Kasumi-1 (cell line): Measurements from ENCODE around the gene STK11IP.

Experiments used
- DNase-seq, 2 experiments: peaks; one replicate each; lab custom pipeline; 2025; lab: John Stamatoyannopoulos, UW

The STK11IP gene

GRCh38 chr2:219616550-219616949 is 18.9 kb downstream of the STK11IP start:
- DNase-seq: no peak

DNA sequence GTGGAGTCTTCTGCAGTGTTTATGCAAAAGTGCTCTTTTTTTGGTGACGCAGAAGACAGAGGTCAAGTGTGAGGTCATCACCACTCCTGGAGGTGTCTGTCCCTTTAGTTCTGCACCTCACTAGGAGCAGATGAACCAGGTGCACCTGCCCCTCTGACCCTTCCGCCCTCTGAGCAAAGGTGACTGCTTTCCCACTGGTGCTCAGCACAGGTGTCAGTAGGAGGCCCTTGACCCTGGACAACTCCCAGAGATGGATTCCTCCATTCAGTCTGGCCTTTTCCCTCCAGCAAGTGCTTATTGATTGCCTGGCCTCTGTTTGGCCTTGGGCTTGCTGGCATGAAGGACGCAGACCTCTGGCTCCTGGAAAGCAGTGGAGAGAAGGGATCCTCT is 21.1 kb downstream of the STK11IP start:
- DNase-seq: no peak

- DNase-seq: no peak
Observed at GRCh38 chr2:219619235-219619634, 21.6 kb downstream of the STK11IP start.

GRCh38 chr2:219620546-219620945 is 22.9 kb downstream of the STK11IP start:
- DNase-seq: no peak

- no peak for DNase-seq
Observed at GRCh38 chr2:219621935-219622334, 24.3 kb downstream of the STK11IP start.

- DNase-seq: no peak
Observed at GRCh38 chr2:219622472-219622871, 24.8 kb downstream of the STK11IP start.

DNA sequence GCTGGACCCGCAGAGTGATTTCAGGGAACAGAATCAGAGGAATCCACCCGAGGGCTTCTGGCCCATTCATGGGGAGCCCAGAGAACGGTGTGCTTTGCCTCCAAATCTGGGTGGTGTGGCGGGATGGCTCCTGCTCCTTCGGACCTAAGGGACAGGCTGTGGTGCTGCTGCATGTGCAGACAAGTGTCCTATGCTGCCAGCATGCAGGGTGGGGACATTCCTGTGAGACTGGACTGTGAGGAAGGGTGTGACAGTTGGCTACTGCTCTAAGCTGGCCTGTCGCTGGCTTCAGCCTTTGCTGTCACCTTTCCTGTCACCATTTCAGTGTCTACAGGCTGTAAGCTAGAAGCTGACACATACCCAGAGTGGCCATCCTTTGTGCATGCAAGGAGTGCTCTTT is 26.9 kb downstream of the STK11IP start:
- DNase-seq: no peak

DNA sequence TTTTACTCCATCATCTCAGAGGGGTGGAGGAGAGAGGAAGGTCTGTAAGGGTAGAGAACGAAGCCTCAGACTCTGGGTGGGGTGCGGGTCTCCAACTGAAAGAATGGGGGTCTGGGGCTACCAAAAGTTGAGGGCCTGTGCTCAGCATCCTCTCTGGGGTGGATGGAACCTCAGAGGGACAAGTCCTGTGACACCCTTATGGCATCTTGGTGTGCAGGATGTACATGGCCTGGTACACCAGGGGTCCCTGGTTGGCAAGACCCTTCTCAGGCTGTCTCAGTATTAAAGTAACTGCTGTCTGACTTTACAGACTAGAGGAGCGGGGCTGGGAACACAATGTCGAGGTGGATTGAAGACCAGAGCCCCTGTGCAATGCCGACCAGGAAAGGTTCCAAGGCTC is 27.5 kb downstream of the STK11IP start:
- no peak for DNase-seq

- DNase-seq: no peak
Observed at GRCh38 chr2:219626540-219626939, 28.9 kb downstream of the STK11IP start.

DNA sequence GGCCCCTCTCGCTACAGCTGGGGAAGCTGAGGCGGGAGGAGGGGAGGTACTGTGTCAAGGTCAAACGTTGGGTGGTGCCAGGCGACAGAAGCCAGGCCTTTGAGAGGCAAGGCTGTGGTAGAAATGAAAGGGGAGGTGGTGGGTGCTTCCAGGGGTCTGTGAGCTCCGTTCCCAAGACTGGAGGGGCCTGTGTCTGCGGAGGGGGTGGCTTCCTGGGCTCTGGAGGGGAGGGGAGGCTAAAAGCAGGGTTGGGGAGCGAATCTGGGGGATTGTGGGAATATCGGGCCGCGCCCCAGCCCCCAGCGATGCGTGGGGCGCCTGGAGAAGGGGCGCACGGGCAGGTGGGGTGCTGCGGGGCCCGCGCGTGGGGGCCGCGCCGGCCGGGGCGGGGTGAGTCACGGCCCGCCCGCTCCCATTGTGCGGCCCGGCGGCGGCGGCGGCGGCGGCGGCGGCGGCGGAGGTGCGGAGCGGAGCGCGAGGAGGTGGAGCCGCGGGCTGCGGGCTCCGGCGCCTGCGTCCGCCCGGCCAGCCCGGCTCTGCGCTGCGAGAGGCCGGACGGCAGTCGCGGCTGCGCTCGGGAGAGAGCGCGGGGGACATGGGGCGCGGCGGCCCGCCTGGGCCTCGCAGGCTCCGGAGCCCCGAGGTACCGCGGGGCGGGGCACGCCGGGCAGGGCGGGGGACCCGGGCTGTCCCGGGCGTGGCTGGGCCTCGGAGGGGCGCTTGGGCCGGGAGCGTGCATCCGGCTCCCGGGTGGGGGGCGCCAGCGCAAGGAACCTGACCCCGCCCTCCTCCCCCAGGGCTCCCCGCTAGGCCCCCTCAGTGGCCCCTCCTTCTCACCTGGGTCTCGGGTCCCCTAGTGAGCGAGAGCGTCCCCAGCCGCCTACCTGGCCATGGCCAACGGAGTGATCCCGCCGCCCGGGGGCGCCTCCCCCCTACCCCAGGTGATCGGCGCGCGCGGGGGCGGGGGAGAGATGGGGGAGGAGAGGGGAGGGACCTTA is 29.7 kb downstream of the STK11IP start, which contains the start of gene SLC4A3:
SLC4A3 (plus strand) TSS at position 528 of the 998 bp plus-strand sequence; CDS start at position 891, 363 bp downstream.
- no peak for DNase-seq

GRCh38 chr2:219628235-219628985 is 30.8 kb downstream of the STK11IP start:
- no peak for DNase-seq

- no peak for DNase-seq
Observed at GRCh38 chr2:219628986-219629901, 31.6 kb downstream of the STK11IP start.

- no peak for DNase-seq
Observed at GRCh38 chr2:219629976-219630695, 32.5 kb downstream of the STK11IP start.

- DNase-seq: no peak
Observed at GRCh38 chr2:219630770-219631405, 33.2 kb downstream of the STK11IP start.

DNA sequence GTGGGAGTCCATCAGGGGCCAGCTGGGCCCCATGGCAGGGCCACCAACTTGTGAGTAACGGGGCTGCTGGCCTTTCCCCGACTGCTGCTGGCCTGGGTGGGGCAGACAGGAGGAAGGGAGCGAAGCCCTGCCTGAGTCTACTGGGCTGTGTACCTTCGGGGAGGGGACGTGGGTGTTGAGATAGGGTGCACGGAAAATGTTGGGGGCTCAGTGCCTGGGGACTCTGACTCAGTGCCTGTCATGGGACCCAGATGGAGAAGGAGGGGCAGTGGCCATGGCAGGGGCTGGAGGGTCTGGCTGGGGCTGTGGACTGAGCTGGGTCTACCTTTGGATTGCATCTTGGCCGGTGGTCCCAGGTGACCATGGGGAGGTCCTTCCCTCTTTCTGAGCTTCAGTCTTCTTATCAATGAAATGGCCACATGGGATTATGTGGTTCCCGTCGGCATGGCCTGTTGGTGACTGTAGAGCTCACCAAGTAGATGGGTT is 33.8 kb downstream of the STK11IP start:
- DNase-seq: no peak

GRCh38 chr2:219631904-219632759 is 34.5 kb downstream of the STK11IP start:
- DNase-seq: no peak

DNA sequence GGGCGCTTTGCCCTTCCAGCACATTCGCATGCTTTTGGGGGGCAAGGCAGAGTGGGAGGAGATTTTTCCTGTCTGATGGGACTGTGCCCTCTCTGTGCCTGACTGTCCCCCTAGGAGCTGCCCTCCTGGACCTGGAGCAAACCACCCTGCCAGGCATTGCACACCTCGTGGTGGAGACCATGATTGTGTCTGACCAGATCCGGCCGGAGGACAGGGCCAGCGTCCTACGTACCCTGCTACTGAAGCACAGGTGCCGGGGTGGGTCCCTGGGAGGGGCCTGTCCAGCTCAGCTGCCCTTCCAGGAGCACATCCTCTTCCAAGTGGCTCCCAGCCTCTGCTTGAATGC is 35.1 kb downstream of the STK11IP start:
- no peak for DNase-seq

GRCh38 chr2:219633276-219634065 is 35.8 kb downstream of the STK11IP start:
- no peak for DNase-seq
